ENCODE data around the gene MIF4GD. TPM values are rescaled to one million over a fixed set of nuclear protein-coding genes. Genes with fewer than 3 reads are reported as not detected.

The MIF4GD gene
- polyA plus RNA-seq, 1 donor: 23.2 TPM

GRCh38 chr17:75270218-75270965 lies 639 bp downstream of the MIF4GD start:
- Histone ChIP-seq H3K4me1 (ENCODE audit: control insufficient read depth, insufficient read depth, low read length) (peaks cover 35% of the 10 kb centered on the region), H3K27ac (ENCODE audit: low read length) (peak overlapping the region; percentile 97), H3K36me3 (ENCODE audit: control insufficient read depth, insufficient read depth, low read length) (peaks cover 29% of the 10 kb centered on the region), H3K9me3 (ENCODE audit: control insufficient read depth, low read depth, low read length) (peaks cover 3% of the 10 kb centered on the region), H3K4me3 (ENCODE audit: low read length) (peak overlapping the region; percentile 100), H3K27me3 (ENCODE audit: control insufficient read depth, insufficient read depth, low read length) (no peaks in the 10 kb centered on the region)
- 0% methylated on average over 1 of the region's 47 CpGs for WGBS (ENCODE audit: insufficient coverage, low lambda C conversion rate)
- peak; percentile 56 to 85 for DNase-seq

GRCh38 chr17:75269844-75270217 lies 1.2 kb downstream of the MIF4GD start:
- no peak for DNase-seq
- peaks cover 35% of the 10 kb centered on the region for H3K4me1 ChIP-seq (ENCODE audit: control insufficient read depth, insufficient read depth, low read length)
- peaks cover 30% of the 10 kb centered on the region for H3K36me3 ChIP-seq (ENCODE audit: control insufficient read depth, insufficient read depth, low read length)
- H3K27me3 ChIP-seq (ENCODE audit: control insufficient read depth, insufficient read depth, low read length): no peaks in the 10 kb centered on the region
- peaks cover 3% of the 10 kb centered on the region for H3K9me3 ChIP-seq (ENCODE audit: control insufficient read depth, low read depth, low read length)
- WGBS (ENCODE audit: insufficient coverage, low lambda C conversion rate): no CpG with 5 or more reads among the region's 6 CpGs
- H3K27ac ChIP-seq (ENCODE audit: low read length): peak overlapping the region; percentile 97
- H3K4me3 ChIP-seq (ENCODE audit: low read length): peak overlapping the region; percentile 100

- H3K27me3 ChIP-seq (ENCODE audit: control insufficient read depth, insufficient read depth, low read length): no peaks in the 10 kb centered on the region
- no CpG with 5 or more reads among the region's 14 CpGs for WGBS (ENCODE audit: insufficient coverage, low lambda C conversion rate)
- peak overlapping the region; percentile 67 for H3K27ac ChIP-seq (ENCODE audit: low read length)
- H3K9me3 ChIP-seq (ENCODE audit: control insufficient read depth, low read depth, low read length): peaks cover 3% of the 10 kb centered on the region
- H3K4me1 ChIP-seq (ENCODE audit: control insufficient read depth, insufficient read depth, low read length): peaks cover 37% of the 10 kb centered on the region
- DNase-seq: peak; percentile 73 to 82
- no peak overlapping the region for H3K4me3 ChIP-seq (ENCODE audit: low read length)
- H3K36me3 ChIP-seq (ENCODE audit: control insufficient read depth, insufficient read depth, low read length): peaks cover 32% of the 10 kb centered on the region
Measured at GRCh38 chr17:75267411-75268232, 3.4 kb downstream of the MIF4GD start.

GRCh38 chr17:75267153-75267410 lies 3.9 kb downstream of the MIF4GD start:
- no peak overlapping the region for H3K4me3 ChIP-seq (ENCODE audit: low read length)
- H3K4me1 ChIP-seq (ENCODE audit: control insufficient read depth, insufficient read depth, low read length): peaks cover 34% of the 10 kb centered on the region
- no peaks in the 10 kb centered on the region for H3K27me3 ChIP-seq (ENCODE audit: control insufficient read depth, insufficient read depth, low read length)
- H3K36me3 ChIP-seq (ENCODE audit: control insufficient read depth, insufficient read depth, low read length): peaks cover 32% of the 10 kb centered on the region
- WGBS (ENCODE audit: insufficient coverage, low lambda C conversion rate): no CpG with 5 or more reads among the region's 2 CpGs
- DNase-seq: no peak
- H3K27ac ChIP-seq (ENCODE audit: low read length): peak overlapping the region; percentile 67
- H3K9me3 ChIP-seq (ENCODE audit: control insufficient read depth, low read depth, low read length): peaks cover 3% of the 10 kb centered on the region

GRCh38 chr17:75266316-75267152 lies 4.5 kb downstream of the MIF4GD start:
- H3K27ac ChIP-seq (ENCODE audit: low read length): no peak overlapping the region
- peaks cover 32% of the 10 kb centered on the region for H3K36me3 ChIP-seq (ENCODE audit: control insufficient read depth, insufficient read depth, low read length)
- peaks cover 5% of the 10 kb centered on the region for H3K9me3 ChIP-seq (ENCODE audit: control insufficient read depth, low read depth, low read length)
- H3K4me3 ChIP-seq (ENCODE audit: low read length): no peak overlapping the region
- H3K4me1 ChIP-seq (ENCODE audit: control insufficient read depth, insufficient read depth, low read length): peaks cover 32% of the 10 kb centered on the region
- no CpG with 5 or more reads among the region's 13 CpGs for WGBS (ENCODE audit: insufficient coverage, low lambda C conversion rate)
- no peak for DNase-seq
- H3K27me3 ChIP-seq (ENCODE audit: control insufficient read depth, insufficient read depth, low read length): no peaks in the 10 kb centered on the region

GRCh38 chr17:75265614-75266315 lies 5.3 kb downstream of the MIF4GD start:
- WGBS (ENCODE audit: insufficient coverage, low lambda C conversion rate): no CpG with 5 or more reads among the region's 17 CpGs
- Histone ChIP-seq H3K27me3 (ENCODE audit: control insufficient read depth, insufficient read depth, low read length) (no peaks in the 10 kb centered on the region), H3K9me3 (ENCODE audit: control insufficient read depth, low read depth, low read length) (peaks cover 5% of the 10 kb centered on the region), H3K4me3 (ENCODE audit: low read length) (no peak overlapping the region), H3K4me1 (ENCODE audit: control insufficient read depth, insufficient read depth, low read length) (peaks cover 32% of the 10 kb centered on the region), H3K36me3 (ENCODE audit: control insufficient read depth, insufficient read depth, low read length) (peaks cover 32% of the 10 kb centered on the region), H3K27ac (ENCODE audit: low read length) (no peak overlapping the region)
- no peak for DNase-seq

- Histone ChIP-seq H3K4me3 (ENCODE audit: low read length) (no peak overlapping the region), H3K27ac (ENCODE audit: low read length) (no peak overlapping the region), H3K4me1 (ENCODE audit: control insufficient read depth, insufficient read depth, low read length) (peaks cover 27% of the 10 kb centered on the region), H3K36me3 (ENCODE audit: control insufficient read depth, insufficient read depth, low read length) (peaks cover 35% of the 10 kb centered on the region), H3K9me3 (ENCODE audit: control insufficient read depth, low read depth, low read length) (peaks cover 2% of the 10 kb centered on the region), H3K27me3 (ENCODE audit: control insufficient read depth, insufficient read depth, low read length) (no peaks in the 10 kb centered on the region)
- DNase-seq: no peak
- WGBS (ENCODE audit: insufficient coverage, low lambda C conversion rate): no CpG with 5 or more reads among the region's 4 CpGs
Measured at GRCh38 chr17:75263055-75263454, 8.0 kb downstream of the MIF4GD start.

GRCh38 chr17:75262112-75262606 lies 8.9 kb downstream of the MIF4GD start:
- WGBS (ENCODE audit: insufficient coverage, low lambda C conversion rate): no CpG with 5 or more reads among the region's 23 CpGs
- Histone ChIP-seq H3K27ac (ENCODE audit: low read length) (peak overlapping the region; percentile 89), H3K36me3 (ENCODE audit: control insufficient read depth, insufficient read depth, low read length) (peaks cover 34% of the 10 kb centered on the region), H3K4me1 (ENCODE audit: control insufficient read depth, insufficient read depth, low read length) (peaks cover 19% of the 10 kb centered on the region), H3K4me3 (ENCODE audit: low read length) (peak overlapping the region; percentile 83), H3K27me3 (ENCODE audit: control insufficient read depth, insufficient read depth, low read length) (no peaks in the 10 kb centered on the region), H3K9me3 (ENCODE audit: control insufficient read depth, low read depth, low read length) (peaks cover 2% of the 10 kb centered on the region)
- no peak for DNase-seq

- DNase-seq: peak; percentile 94 to 96
- peaks cover 14% of the 10 kb centered on the region for H3K4me1 ChIP-seq (ENCODE audit: control insufficient read depth, insufficient read depth, low read length)
- peak within 1 kb of the TSS; percentile 83 for H3K4me3 ChIP-seq (ENCODE audit: low read length)
- peak within 1 kb of the TSS; percentile 89 for H3K27ac ChIP-seq (ENCODE audit: low read length)
- H3K9me3 ChIP-seq (ENCODE audit: control insufficient read depth, low read depth, low read length): peaks cover 2% of the 10 kb centered on the region
- peaks cover 27% of the 10 kb centered on the region for H3K36me3 ChIP-seq (ENCODE audit: control insufficient read depth, insufficient read depth, low read length)
- no peaks in the 10 kb centered on the region for H3K27me3 ChIP-seq (ENCODE audit: control insufficient read depth, insufficient read depth, low read length)
- no CpG with 5 or more reads among the region's 69 CpGs for WGBS (ENCODE audit: insufficient coverage, low lambda C conversion rate)
Measured at GRCh38 chr17:75261336-75262111, 9.5 kb downstream of the MIF4GD start, which contains the start of the genes GGA3 and MRPS7. TSS of gene GGA3 (minus strand) at chr17:75261606. CDS start at chr17:75261587, 19 bp downstream. TSS of gene MRPS7 (plus strand) at chr17:75261879. CDS start at chr17:75261901, 22 bp downstream.
